ENCODE data around the gene SRPK2.

DNA sequence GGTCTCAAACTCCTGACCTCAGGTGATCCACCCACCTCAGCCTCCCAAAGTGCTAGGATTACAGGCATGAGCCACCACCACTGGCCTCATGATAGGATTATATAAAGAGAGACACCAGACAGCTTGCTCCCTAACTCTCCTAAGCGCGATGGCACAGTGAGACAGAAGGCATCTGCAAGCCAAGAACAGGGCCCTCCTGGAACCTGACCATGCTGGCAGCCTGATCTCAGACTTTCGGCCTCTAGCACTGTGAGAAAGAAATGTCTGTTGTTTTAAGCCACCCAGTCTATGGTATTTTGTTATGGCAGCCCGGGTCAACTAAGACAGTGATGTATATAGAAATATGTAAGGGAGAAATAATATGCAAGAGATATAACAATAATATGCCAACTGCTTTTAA is 51.2 kb downstream of the SRPK2 start:
- no peak for TF ChIP-seq SP2 (IDR thresholded peaks at IDR 0.05; ENCODE audit: low read length)
- TF ChIP-seq TAF1 (IDR thresholded peaks at IDR 0.05; ENCODE audit: low read depth, low read length), result no peak
